Posterior vena cava (tissue), 2 donors: ENCODE measurements around the gene CA10. TPM values are rescaled to one million over a fixed set of nuclear protein-coding genes. Genes with fewer than 3 reads are reported as not detected.

ENCODE experiments used
- DNase-seq: peaks from one replicate; pipeline ENCODE4 v3.0.0-alpha.2; 2020; ENCODE audit warnings: low spot score
- intact Hi-C, 2 donors: fragments of 100-400 bp; cut with DNase I; formaldehyde crosslinking; loops; one replicate each; pipeline versions ENCODE4 v1.14.1 to v1.14.2; 2022 to 2023
- total RNA-seq, 2 donors: library from RNA; stranded (reverse); fragmentation: NEBNext Ultra II Directional; extraction: Animal tissue kit (Norgen Biotek cat#: 25700); gene quantifications; one replicate each; pipeline ENCODE4 v1.2.1, GENCODE V29; 2021
- donor health status: DM: yes; HTN: yes; CAD: no.
- donor health status: DM: yes; HTN: yes; CAD: no.

Gene CA10
- total RNA-seq, 2 donors from 2014 or later = not detected

DNA sequence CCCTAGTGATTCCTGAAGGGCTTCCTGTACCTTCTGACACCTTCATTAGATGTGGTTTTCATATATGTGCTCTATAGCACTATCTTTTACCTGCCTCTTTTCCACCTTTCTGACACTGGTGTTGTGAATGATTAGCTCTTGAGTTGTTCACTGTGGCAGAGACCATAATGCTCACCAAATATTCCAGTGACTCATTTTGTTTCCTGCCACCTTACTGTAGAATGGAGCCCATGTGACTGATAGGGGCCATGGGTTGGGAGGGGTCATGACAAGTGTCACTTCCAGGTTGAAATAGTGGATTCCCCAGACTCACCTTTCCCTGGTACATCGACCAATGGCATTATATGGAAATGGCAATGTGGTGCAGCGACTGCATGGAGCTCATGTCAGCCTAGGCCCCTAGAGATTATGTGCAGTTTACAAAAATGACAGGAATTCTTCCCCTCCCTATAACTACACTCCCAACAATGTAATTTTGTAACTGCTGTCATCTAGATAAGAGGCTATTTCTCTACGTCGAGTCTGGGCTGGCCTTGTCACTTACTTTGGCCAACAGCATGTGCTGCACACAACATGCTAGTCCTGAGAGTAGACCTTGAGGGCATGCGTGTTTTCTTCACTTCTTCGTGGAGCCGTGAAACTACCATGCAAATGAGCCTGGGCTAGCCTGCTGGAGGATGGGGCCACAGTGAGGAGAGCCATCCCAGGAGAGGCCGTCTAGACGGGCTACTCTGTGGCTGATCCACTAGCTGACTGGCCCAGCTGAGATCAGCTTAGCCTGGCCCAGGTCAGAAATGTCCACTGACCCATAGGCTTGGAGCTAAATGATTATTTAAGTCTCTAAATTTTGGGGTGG, 409.5 kb downstream of the CA10 start:
- DNase-seq = no peak
- intact Hi-C loops = no loop called here

DNA sequence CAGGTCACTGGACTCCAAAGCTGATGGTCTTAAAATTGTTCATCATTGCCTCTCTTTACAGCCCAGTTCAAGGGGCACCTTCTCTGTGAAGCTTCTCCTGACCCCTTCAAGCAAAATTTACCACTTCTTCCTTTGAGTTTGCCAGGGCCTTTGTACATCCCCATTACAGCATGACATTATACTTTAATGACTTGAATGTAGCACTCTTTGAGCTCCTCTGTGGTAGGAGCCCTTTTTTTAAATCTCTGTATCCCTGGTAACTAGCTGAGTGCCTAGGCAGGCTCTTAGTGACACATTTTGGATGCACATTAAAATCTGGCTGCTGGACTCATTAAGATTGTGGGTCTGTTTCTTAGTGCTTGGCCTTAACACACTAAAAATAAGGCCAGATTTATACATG, 412.1 kb downstream of the CA10 start:
- DNase-seq = no peak
- intact Hi-C loops = no loop called here

DNA sequence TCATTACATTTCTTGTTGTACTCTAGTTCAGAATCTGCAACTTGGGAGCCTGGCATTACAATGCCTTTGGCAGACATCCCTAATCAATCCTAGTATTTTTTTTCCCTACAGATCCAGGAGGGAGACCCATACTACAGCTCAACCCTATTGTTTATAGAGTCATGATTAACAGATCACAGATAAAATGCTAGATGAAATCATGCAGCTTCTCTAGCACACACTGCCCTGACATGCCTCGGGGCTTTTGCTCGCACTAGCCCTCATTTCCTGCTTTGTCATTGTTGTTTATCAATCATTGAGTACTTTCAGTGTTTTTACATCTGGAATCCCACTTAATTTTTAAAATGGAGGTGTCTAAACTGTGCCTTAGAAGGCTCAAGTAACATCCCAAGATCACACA, 412.5 kb downstream of the CA10 start:
- DNase-seq = no peak

GRCh38 chr17:51743477-51743876, 415.0 kb downstream of the CA10 start:
- DNase-seq = no peak
- intact Hi-C loops = no loop called here

More for the DNA sequence above, 412.5 kb downstream of the CA10 start:
- intact Hi-C loops = no loop called here

DNA sequence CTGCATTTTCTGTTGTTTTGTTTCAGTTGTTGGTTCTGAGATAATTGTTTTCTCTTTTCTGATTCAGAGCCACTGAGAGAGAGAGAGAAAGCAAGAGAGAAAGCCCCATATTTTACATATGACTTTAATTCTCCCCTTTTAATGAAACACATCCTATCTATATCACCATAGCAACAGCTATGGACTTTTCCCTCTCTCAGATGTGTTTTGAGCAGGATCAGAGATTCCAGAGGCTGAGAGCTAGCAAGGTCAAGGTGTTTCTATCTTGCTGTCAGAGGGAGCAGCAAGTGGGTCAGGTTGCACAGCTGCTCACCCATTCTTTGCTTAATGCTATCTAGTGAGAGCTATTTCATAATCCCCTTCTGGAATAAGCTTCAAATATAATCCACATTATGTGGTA, 415.9 kb downstream of the CA10 start:
- no peak for DNase-seq
- intact Hi-C loops = no loop called here

- intact Hi-C loops = no loop called here
- no peak for DNase-seq
Observed at GRCh38 chr17:51741458-51741857, 417.1 kb downstream of the CA10 start.

- no peak for DNase-seq
- intact Hi-C loops = no loop called here
Observed at GRCh38 chr17:51740531-51740930, 418.0 kb downstream of the CA10 start.

GRCh38 chr17:51739245-51739886, 419.1 kb downstream of the CA10 start:
- no peak for DNase-seq
- intact Hi-C loops = no loop called here

- DNase-seq = no peak
- intact Hi-C loops = loop anchor here in 1 of 2 donors (2.0 kb wide), 1 partner anchor 50 kb away; no protein-coding TSS in a partner anchor
Observed at GRCh38 chr17:51736356-51736755, 422.2 kb downstream of the CA10 start.

DNA sequence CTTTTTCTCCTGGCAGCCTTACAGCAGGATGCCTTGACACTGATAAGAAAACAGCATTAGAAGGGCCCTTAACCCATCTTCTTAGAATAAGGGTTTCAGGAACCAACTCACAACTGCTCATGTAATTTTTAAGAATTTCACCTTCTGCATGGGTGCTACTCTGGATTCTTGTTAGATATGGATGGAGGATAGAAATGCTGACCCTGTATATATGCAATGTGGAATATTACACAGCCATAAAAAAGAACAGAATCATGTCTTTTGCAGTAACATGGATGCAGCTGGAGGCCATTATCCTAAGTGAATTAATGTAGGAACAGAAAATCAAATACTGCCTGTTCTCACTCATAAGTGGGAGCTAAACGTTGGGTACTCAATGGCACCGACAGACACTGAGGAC, 423.5 kb downstream of the CA10 start:
- no peak for DNase-seq
- intact Hi-C loops = no loop called here

GRCh38 chr17:51734462-51734861, 424.1 kb downstream of the CA10 start:
- intact Hi-C loops = no loop called here
- no peak for DNase-seq

DNA sequence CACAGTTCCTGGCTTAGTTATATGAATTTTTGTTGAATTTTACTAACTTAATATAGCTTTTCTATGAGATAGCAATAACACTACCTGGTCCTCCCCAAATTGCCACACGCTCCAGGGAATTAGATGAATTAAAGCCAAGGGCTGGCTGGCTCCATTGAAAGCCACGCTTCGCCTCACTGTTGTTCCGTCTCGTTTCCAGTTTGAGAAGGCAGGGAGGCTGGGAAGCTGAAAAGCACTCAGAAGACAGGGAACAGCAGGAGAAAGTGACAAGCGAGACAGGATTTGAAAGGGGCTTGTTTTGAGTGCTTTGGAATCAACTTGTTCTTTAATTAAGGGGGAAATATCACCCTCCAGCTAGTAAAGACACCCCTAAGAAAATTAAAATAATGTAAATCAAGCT, 425.3 kb downstream of the CA10 start:
- intact Hi-C loops = no loop called here
- no peak for DNase-seq

- intact Hi-C loops = no loop called here
- DNase-seq = no peak
Observed at GRCh38 chr17:51731941-51732722, 426.4 kb downstream of the CA10 start.

- intact Hi-C loops = no loop called here
- DNase-seq = no peak
Observed at GRCh38 chr17:51730303-51731050, 428.0 kb downstream of the CA10 start.

GRCh38 chr17:51725185-51725584, 433.3 kb downstream of the CA10 start:
- intact Hi-C loops = no loop called here

DNA sequence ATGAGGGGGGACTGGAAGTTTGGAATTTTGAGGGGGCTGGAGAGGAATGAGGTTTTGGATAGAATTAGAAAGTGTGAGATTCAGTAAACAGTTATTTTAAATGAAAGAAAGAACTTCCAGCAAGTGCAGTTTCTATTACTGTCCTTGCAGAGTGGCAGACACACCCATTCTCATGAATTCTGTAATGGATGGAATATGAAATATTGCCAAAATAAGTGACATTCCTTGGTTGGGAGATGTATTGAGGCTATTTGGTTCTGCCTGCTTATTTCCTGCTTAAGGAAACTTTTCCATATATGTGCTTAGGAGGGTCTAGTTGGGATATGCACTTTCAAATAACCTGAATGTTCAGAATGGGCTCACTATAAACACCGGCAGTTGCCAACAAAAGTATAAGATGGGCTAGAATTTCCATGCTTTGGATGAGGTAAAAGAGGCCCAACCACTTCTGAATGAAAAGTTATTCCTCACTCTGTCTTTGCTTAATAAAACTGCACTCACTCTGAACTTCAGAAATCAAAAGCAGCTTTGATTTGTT, 434.4 kb downstream of the CA10 start:
- intact Hi-C loops = no loop called here

More at GRCh38 chr17:51725185-51725584, 433.3 kb downstream of the CA10 start:
- no peak for DNase-seq

DNA sequence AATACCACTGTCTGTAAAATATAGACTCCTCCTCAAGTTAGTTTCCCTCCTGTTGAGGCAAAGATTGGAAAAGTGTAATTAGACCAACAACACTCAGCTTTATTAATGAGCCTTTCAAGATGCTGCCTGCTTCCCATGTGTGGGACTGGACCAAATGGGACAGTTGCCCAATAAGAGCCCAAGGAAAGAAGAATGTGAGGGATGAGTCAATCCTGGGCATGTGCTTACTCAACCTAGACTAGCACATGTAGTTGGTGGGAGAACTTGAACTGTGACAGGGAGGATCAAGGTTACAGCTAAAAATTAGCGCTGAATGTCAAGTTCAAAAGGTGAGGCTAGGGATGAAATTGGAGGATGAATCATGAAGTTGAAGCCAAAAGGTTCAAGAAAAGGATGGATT, 435.5 kb downstream of the CA10 start:
- no peak for DNase-seq
- intact Hi-C loops = no loop called here

More for the DNA sequence above, 434.4 kb downstream of the CA10 start:
- DNase-seq = no peak

- intact Hi-C loops = no loop called here
Observed at GRCh38 chr17:51721730-51722129, 436.8 kb downstream of the CA10 start.

DNA sequence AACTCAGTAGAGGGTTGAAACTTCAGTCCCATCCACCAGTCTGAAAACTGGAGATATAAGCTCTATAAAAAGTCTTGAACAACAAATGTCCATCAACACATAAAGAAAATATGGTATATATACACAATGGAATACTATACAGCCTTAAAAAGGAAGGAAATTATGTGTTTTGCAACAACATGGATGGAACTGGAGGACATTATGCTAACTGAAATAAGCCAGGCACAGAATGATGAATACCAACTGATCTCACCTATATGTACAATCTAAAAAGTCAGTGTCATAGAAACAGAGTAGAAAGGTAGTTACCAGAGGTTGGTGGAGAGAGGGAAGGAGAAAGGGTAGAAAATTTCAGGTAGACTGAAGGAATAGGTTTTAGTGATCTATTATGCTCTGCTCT, 438.1 kb downstream of the CA10 start:
- intact Hi-C loops = no loop called here
- DNase-seq = no peak

More at GRCh38 chr17:51721730-51722129, 436.8 kb downstream of the CA10 start:
- no peak for DNase-seq
